ENCODE measurements around the gene RBPMS2.

Gene RBPMS2

DNA sequence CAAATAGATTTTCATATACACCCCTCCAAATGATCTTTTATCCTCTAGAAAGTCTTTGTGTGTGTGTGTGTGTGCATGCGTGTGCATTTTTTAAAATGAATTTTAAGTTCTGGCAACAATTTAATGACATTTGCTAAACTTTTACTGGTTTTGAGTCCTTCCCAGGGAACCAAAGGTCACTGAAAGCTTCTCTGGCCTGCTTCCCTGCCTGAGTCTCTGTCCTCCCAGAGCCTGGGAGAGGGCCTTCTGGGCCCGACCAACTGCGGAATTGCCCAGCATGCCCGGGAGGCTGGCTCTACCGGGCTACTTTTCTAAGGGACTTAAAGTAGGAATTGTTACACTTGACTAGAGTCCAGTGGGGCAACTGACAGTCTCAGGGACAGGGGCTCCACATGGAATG, 7.4 kb upstream of the RBPMS2 start:
- no peak for DNase-seq (ENCODE audit: low spot score)

DNA sequence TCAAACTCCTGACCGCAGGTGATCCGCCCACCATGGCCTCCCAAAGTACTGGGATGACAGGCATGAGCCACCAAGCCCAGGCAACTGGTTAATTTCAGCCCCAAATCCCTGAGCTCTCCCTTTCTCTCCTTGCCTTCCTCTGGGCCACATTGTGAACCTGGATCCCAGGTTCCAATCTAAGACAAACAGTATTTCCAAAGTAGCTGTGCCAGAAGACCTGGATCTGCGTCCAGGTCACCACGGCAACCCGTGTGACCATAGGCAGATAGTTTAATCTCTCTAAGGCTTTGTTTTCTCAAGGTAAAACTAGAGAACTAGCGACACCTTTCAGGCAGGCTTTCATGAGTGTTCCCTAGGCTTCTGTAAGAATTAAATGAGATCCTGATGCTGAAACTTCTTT, 5.9 kb upstream of the RBPMS2 start:
- DNase-seq (ENCODE audit: low spot score), result no peak

DNA sequence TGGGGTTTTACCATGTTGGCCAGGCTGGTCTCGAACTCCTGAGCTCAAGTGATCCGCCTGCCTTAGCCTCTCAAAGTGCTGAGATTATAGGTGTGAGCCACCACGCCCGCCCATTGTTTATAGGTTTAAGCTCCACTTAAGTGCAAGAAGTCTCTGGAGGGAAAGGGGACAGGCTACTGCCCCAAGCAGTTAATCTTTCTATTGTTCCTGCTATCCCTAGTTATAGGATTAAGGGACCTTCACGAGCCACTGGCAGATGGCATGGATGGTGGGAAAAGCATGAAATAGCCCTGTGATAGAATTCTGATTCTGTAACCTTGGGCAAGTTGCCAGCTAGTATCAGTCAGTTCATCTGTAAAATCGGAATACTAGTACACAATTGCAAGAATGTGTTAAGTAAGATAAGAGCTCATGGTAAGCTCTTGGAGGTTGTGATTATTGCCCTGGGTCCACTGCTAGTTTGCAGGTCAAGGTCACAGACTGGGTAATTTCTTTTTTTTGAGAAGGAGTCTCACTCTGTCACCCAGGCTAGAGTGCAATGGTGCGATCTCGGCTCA, 5.3 kb upstream of the RBPMS2 start:
- DNase-seq (ENCODE audit: low spot score), result no peak

DNA sequence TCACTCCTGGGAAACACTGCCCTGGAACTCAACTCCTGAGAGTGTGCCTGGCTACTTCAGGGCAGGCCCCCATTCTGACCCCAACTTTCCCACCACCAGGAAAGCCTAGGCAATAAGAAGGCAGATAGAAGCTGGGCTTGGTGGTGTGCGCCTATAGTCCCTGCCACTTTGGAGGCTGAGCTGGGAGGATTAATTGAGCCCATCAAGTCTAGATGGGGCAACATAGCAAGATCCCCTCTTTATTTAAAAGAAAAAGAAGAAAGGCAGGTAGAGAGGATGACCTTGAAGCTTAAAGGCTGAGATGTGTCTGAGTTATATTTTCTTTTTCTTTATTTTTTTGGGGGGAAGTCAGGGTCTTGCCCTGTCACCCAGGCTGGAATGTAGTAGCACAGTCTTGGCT, 4.2 kb upstream of the RBPMS2 start:
- DNase-seq (ENCODE audit: low spot score), result no peak

DNA sequence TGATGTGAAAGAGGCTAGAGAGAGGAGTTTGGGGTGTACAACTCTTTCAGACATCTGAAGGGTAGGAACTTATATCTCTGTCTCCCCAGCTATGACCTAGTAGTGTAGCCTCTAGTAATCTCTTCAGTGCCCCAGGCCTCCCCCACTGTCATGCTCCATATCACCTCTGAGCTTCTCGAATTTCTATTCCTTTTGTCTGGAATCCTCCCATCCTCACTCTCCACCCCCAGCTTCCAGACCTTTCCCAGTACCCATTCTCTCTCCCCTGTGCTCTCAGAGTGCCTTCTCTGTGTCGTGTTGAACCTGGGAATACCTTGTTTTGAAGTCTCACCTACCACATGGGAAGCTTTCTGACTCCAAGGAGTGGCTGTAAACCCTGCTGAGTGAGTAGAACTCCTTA, 3.6 kb upstream of the RBPMS2 start:
- no peak for DNase-seq (ENCODE audit: low spot score)

DNA sequence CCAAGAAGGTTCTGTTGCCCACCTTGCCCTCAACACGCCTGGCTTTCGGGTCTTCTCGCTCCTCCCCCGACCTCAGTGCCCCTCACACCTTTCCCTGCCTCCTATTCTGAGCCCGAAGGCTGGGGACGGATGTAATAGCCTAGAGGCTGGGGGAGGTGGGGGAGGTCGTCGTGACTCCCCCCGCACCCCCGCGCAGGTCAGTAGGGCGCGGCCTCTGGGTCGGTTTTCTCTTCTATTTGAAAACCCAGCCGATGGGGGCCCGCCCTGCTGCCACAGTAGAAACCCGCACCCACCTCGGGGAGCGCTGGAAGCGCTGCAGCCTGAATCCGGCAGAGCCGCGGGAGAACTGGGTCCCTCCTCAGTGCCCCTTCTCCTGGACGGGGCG, 1.0 kb upstream of the RBPMS2 start:
- DNase-seq (ENCODE audit: low spot score), result no peak

DNA sequence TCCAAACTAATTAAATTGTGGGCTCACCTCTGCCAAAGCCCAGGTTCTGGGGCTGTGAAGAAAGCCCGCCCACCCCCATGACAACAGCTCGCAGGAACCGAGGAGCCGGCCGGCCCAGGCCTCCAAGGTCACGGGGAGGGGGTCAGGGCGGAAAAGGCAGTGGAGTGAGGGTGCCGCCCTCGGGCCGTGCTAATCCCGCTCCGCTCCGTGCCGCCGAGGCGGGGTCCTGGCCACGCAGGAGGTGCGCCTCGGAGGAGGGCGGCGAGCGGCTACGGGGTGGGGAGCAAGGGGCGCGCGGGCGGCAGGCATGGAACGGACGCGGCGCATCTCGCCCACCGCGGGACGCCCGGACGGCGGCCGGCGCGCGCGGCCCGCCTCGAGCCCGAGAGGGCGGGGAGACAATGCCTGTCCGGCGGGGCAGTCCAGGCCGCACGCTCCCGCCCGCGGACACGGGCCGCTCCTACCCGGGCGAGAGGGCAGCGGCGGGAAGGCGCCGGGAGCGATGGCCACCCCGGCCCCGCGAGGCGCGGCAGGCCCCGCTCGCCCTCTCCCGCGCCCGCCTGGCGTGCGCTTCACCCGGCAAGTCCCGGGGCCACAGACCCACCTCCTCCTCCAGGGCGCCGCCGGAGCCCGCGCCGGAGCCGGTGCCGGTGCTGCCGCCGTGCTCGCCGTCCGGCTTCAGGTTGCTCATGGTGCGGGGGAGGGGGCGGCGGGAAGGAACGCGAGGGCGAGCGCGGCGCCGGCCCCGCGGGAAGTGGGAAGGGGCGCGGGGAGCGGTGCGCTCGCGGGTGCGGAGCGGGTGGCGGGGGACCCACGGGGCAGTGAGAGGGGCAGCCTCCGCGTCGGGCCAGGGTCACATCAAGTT, 528 bp downstream of the RBPMS2 start:
- no peak for DNase-seq (ENCODE audit: low spot score)

DNA sequence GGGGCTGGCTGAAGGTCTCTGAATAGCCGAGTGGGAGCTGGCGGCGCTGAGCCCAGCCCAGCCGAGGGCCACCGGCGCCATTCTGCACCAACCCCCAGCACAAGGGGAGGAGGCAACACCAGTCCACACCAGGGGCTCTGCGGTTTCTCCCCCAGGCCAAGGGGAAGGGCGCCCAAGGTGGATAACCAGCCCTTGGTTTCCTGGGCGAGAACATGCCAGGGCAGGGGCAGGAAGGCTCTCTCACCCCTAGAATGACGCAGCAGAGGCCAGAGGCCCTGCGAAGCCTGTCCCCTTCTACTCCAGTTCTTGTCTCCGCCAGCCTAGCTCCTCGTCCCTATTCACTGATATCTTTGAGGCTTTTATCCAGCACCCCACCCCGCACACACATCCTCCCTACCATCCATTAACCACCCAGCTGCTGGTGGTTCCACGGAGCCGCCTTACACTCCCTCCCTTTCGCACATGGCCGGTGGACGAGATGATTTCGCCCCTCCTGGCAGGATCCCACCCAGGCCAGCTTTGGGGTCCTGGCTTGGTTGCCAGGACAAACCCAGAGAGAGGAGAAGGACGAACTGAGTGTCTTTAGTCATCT, 1.3 kb downstream of the RBPMS2 start:
- no peak for DNase-seq (ENCODE audit: low spot score)

DNA sequence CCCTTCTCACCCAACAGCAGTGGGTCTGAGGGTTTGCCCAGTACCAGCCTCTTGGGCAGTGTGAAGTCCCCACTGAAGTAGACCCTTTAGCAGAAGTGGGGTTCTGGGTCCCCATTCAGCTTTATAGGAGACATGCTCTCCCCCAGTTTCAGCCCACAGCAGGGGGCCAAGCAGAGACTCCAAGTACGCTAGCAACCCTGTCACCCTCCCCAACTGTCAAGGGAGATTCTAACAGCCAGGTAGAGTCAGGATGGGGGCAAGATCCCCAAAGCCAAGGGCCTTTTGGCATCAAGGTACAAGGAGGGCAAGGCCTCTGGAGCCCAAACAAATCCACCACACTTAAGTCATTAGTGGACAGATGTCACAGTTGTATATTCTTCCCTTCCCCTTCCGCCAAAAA, 1.8 kb downstream of the RBPMS2 start:
- no peak for DNase-seq (ENCODE audit: low spot score)

DNA sequence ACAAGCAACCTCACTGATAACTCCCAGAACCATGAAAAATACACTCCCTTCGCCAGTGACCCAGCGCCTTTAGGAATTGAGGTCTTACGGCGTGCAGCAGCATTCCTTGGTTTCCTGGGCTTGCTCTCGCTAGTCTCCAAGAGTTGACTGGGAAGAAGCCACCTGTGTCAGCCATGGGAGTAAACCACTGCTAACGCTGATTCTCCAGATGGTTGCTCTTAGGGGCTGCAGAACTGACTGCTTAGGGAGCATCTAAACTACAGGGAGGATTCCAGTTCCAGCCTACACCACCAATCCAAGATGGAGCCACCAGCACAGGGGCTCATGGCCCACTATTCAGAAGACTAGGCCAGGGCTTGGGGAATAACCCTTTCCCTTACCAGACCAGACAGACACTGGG, 2.4 kb downstream of the RBPMS2 start:
- DNase-seq (ENCODE audit: low spot score), result no peak

DNA sequence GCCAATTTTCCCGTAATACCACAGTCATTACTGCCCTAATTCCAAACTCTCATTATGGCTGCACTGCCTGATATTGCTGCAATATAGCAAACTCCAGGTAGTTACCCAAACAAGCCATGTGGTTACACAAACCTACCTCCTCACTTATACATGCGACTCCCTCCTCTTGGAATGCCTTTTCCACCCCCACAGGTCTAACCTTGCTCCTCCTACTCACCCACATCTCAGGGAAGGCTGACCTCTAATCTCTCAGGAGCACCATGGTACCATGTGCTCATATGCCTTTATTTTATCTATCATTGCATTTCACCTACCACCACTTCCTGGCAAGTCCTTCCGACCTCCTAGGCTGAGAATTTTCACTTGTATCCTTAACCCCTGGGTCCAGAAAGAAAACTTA, 2.9 kb downstream of the RBPMS2 start:
- DNase-seq (ENCODE audit: low spot score), result no peak

DNA sequence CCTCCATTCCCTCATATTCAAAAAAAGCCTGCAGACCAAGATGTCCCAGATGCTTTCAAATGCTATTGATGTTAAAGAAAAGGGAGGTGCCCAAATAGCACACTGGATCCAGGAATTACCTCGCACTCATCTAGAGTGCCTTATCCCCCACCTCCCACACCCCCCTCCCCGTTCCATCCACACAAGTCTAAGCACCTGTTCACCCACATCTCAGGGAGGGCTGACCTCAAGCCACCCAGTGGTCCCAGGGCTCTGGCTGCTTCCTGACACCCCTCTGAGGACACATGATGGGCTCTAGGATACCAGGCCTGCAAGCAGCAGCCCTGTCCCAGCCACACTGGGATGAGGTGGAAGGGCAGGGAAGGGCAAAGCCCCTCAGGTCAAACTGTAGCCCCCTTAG, 4.8 kb downstream of the RBPMS2 start:
- no peak for DNase-seq (ENCODE audit: low spot score)

DNA sequence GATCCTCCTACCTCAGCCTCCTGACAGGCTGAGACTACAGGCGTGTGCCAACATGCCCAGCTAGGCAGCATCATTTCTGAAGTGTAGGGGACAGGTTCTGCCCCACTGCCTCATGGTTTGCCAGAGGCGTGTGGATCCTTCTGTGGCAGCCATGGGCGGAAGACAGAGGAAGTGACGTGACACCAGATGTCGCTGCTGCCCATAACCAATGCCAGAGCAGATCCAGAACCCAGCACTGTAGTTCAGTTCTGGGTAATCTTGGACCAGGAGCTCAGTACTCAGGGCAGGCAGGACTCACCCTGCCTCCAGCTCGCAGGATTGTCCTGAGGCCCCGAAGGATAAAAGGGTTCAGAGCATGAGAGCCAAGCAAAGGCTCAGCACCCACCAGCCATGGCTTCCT, 8.2 kb downstream of the RBPMS2 start:
- no peak for DNase-seq (ENCODE audit: low spot score)

DNA sequence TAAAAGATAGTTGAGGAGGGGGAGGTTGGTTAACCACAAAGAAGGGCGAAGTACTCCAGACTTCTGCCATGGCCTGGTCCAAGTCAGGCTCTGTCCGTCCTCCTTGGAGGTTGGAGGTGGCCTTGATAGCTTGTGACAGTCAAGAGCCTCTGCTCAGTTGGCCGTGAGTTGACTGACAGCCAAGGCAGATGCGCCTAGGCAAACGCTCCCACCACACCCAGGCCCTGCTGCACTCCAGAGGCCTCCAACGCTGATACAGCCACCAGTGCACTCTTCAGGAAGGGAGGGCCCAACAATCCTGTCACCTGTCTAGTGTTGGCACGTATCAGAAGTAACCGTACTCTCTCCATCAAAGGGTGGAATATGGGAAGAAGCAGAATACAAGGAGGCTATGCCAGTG, 9.3 kb downstream of the RBPMS2 start:
- no peak for DNase-seq (ENCODE audit: low spot score)

DNA sequence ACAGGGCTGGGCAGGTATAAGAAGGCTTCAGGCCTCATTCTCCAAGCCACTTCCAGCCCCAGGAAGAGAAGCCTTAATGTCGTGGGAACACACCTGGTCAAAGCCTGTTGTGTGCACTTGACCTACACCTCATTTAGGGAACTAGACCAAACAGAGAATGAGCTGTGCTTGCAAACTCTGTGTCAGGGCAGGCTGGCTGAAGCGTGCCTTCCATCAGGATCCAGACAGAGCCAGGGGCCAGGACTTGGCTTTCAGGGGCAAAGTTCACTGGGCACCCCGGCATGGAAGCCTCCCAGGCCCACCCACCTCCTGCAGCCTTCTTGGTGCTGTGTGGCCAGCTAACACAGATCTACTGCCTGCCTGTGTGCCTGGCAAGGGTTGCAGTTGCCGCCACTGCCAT, 11.5 kb downstream of the RBPMS2 start:
- no peak for DNase-seq (ENCODE audit: low spot score)

DNA sequence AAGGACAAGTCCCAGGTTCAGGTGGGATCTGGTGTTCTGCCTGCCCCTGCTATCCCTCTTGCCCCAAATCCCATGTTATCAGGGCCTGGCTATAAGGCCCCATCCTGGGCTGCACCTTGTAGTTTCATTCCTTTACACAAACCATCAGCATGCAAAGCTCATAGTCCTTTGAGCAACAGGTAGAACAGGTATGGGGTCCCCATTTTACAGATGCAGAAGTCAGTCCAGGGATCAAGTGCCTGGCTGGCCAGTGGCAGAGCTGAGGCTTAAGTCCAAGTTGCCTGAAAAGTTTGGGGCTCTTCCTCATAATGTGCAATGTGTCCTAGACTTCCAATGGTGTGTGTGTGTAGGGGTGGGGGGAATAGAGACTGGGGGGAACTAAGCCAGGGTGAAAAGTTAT, 11.9 kb downstream of the RBPMS2 start:
- no peak for DNase-seq (ENCODE audit: low spot score)

DNA sequence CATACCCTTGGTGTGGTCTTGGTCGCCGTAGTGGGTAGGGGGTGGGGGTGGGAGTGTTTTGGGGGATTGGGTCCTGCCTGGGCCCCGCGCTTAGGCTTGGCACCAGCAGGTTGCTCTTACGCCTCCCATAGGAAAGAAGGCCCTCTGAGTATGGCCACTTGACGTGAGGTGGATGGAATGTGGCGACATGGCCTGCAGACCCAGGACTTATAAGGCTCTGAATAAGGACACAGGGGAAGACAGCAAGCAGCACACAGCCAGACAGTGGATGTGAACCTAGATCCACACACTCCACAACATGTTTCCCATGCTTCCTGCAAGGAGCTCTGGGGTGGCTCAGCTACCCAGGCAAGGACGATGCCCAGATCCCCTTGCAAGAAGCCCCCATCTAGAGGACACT, 12.4 kb downstream of the RBPMS2 start:
- no peak for DNase-seq (ENCODE audit: low spot score)

DNA sequence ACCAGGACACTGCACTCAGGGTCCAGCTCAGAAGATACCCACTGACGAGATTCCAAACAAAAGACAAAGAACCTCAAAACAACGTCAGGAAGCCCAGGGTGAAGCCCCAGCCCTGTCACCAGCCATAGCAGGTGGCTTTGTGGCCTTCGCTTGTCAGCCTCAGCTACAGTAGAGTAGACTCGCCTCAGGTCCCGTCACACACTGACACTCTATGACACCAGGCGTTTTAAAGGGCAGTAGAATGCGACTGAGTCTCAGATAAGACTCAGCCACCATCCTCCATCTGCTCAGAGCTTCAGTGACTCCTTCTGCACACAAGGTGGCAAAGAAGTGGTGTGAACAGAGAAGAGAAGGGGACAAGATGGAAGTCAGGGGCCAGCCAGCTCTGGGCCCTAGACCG, 12.8 kb downstream of the RBPMS2 start:
- no peak for DNase-seq (ENCODE audit: low spot score)

DNA sequence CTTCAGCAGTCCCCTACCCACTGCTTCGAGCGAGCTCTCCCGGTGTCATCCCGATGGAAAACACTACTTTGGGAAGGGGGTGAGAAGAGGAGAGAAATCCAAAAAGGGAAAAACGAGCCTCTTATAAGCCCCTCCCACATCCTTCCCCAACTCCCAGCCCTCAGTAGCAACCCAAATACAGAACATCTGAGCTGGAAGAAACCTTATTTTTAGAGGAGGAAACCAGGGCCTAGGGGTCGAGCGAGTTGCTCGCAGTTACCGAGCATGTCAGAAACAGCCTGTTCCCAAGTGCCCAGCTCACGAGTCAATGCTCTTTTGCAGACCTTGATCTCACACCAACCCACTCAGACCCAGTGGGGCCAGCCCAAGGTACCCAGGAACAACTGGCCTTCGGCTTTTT, 14.2 kb downstream of the RBPMS2 start:
- DNase-seq (ENCODE audit: low spot score), result no peak

DNA sequence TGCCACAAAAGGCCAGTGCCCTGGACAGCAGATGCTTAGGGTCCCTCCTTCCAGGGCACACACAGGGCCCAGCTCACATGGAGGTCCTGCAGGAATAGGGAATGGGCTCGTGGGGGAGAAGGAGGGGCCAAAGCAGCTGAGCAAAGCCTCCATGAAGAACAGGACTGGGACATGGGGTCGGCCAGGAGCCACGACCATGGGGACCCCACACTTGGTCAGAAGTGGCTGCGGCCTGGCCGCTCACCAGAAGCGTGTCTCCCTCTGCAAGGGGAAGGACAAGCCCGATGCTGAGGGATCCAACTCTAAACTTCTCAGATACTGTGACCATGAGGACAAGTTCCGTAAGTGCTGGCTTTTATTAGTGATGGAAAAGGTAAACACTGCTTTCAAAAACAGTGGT, 15.3 kb downstream of the RBPMS2 start:
- no peak for DNase-seq (ENCODE audit: low spot score)

DNA sequence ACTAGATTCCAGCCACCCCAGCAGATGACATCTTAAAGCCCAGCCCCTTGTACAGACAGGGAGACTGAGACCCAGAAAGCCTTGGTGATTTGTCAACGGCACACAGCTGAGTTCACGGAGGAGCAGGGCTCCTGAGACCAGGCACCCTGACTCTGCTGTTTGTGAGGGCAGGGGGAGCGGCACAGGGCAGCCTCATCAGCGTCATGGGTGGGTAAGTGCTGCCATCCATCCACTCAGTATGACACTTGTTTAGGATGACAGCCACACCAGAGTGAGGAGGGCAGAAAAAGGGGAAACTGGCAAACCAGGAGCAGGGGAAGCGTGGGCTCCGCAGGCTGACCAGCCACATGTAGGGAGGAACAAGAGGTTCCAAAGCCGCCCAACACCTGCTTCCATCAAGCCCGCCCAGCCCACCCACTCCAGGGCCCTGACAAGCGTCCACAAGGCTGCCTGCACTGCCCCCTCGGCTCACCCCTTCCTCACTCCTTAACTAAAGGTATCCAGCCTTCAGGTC, 19.9 kb downstream of the RBPMS2 start:
- no peak for DNase-seq (ENCODE audit: low spot score)

DNA sequence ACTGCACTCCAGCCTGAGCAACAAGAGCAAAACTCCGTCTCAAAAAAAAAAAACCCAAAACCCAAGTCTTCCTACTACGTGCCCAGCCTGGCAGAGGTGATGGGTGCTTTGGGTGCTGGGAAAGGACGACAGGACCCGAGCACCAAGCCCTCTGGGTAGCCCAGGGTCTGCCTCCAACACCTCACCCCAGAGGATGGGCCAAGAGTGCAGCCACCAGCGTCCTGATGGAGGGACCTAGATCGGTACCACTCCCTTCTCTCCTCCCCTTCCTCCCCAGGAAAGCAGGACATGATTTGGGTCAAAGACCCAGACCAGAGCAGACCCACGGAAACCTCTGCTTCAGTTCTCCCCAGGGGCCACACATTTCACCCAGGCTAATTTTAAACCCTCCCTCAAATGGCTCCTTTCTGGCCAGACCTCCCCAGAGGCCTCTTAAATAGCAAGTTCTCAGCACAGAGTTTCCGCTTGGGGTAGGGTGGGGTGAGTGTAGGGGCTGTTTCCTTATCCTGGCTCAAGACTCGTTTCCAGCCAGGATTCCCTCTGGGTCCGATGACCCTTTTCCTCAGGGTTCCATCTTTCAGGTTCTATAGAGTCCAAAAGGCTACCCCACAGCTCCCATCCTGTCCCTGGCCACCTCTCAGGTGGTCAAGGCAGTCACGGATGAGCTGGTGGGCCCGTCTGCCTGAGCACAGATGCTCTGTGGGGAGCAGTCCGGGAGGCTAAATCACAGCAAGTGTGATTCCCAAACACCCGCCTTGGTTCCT, 20.5 kb downstream of the RBPMS2 start:
- DNase-seq (ENCODE audit: low spot score), result no peak

All from LoVo (cell line).